Left forelimb (tissue), 1 donor: Measurements from ENCODE around the gene BTLA.
"Not testable (repeated sequence)": the region's sequence is repeated elsewhere in the genome, so short reads cannot be mapped to it uniquely, and the experiment has no call there.

Source experiments
- DNase-seq: peaks from one replicate; pipeline ENCODE4 v3.0.0-alpha.2; 2018; ENCODE audit warnings: low spot score

The BTLA gene

GRCh38 chr3:112491373-112491772 lies 7.9 kb downstream of the BTLA start:
- no peak for DNase-seq

DNA sequence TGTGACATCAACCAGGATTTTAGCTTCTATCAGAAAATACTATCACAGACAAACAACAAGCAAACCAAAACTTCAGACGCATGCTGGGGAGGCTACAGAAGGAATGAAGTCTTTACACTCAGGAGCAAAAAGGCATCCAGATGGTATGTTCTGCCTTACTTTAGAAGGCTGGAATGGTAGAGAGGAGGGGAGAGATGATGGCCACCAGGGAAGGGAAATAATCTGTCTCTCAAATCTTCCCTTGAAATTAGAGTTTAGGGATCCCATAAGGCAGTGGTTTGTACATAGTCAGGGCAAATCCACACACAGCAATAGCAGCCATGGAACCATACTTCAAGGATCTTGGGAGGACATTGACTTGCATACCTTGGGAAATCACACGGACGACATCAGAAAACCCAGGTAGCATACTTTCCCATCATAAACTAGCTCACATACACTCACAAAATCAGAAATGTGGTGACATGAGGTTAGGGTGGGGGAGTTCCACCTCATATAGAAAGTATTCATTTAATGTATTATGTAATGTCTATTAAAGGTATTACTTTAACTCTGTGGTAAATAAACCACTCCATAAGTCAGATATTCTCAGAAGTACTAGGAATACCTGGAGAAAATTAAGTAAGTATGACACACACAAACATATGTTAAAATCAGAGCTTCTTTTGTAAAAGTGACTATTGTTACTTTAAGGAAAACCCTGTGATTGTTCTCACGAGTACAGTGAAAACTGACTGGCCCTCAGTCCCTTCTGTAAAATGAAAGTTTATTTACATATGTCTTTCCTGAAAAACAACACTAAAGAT lies 9.4 kb downstream of the BTLA start:
- DNase-seq: no peak

GRCh38 chr3:112486811-112487505 lies 12.3 kb downstream of the BTLA start:
- DNase-seq: no peak

- no peak for DNase-seq
These were observed 14.9 kb downstream of the BTLA start for GRCh38 chr3:112484352-112484751.

DNA sequence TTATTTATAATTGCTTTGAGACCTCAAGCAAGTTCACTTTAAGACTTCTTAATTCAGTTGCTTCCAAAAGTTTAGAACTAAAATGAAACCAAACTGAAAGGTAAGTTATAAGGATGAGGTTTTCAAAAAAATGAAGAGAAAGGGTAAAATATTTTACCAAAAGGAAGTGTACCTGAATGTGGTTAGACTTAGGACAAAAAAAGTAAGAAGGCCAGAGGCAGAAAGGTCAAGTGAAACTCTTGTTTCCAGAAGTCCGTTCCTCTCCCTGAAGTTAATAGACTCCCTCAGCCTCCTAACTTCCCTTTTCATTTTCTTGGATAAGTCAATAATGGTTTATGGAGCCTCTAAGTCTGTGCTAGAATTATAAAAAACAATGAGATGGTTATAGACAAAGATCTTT lies 16.6 kb downstream of the BTLA start:
- DNase-seq: no peak

DNA sequence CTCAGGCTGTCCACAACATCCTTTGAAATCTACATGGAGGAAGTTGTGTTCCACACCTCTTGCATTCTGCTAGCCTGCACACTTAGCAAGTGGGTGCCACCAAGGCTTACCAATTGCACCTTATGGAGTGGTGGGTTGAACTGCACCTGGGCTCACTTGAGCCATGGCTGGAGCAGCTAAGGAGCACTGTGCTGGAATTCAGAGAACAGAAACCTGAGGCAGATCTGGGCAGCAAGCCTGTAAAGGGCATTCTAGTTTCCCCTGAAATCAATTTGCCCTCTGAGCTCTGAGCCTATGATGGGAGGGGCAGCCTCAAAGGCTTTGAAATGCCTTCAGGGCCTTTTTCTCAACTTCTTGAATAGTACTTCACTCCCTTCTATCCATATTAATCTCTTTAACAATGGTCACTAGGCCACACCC lies 18.0 kb downstream of the BTLA start:
- no peak for DNase-seq

DNA sequence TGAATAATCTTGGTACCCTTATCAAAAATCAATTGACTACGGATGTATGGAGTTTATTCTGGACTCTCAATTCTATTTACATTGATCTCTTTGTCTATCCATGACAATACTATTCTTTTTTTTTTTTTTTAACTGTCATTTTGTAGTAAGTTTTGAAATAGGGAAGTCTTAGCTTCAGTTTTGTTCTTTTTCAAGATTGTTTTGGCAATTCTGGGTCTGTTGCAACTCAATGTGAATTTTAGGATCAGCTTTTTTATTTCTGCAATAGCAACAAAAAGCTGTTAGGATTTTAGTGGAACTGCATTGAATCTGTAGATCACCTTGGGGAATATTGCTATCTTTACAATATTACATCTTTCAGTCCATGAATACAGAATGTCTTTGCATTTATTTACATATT lies 21.4 kb downstream of the BTLA start:
- DNase-seq: no peak

- no peak for DNase-seq
These were observed 22.9 kb downstream of the BTLA start for GRCh38 chr3:112476346-112476745.

DNA sequence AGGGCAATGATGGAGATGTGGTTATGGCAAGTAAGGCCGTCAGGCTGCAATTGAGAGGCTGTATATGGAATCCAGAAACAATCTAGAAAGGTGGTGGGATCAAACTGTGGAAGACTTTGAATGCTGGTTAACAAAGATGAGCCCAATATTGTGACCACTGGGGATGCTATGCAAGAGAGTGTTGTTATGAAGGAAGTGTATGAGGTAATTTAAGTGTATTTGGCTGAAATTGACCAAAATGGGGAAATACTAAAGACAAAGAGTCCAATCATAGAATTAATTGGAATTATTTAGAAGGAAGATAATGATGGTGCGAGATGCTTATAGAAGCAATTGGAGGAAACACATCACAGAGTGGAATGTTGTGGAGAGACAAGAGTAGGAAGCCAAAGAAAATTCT lies 24.5 kb downstream of the BTLA start:
- no peak for DNase-seq

GRCh38 chr3:112472691-112473090 lies 26.6 kb downstream of the BTLA start:
- no peak for DNase-seq

DNA sequence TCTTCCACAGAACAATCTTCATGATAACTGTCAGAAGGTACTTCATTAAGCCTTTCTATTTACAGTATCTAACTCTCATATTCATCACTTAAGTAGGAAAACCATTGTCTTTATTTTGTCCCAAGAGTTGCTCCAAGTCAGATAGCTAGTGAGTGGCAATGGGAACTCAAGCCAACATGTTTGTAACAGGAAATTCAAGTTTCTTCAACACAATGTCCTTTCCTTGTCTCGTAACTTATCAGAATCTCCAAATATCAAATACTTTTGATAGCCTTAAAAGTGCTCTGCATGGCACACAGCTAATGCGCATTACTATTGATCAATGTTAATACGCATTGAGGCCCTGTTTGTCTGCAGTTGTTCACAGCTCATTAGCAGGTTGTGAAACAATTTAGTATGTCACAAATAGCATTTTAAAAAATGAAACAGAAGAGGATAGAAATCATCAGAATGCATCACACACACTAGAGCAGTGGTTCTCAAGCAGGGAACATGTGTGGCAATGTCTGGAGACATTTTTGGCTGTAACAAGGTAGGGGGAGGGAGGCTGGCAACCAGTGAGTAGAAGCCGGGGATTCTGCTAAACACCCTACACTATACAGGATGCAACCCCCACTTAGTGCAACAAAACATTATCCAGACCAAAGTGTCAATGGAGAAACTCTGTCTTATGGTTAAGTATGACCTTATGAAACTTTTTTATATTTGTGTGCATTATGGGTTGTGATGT lies 27.5 kb downstream of the BTLA start:
- no peak for DNase-seq

DNA sequence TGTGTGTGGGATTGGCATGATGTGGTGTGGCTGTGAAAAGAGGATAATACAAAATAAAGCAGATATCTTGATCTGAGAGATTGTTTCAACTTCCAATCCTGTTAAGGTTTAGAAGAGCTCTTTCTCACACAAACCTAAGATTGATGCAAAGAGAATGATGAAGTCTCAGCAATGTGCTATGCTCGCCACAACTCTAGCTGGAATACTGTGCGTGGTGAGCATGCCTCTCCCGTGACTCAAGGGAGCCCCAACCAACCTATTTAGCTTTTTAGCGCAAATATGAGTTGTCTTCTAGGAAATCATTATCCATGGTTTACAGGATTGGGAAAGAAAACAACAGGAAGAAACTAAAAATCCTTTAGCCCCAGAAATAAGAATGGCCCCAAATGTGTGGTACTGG lies 28.5 kb downstream of the BTLA start:
- no peak for DNase-seq

DNA sequence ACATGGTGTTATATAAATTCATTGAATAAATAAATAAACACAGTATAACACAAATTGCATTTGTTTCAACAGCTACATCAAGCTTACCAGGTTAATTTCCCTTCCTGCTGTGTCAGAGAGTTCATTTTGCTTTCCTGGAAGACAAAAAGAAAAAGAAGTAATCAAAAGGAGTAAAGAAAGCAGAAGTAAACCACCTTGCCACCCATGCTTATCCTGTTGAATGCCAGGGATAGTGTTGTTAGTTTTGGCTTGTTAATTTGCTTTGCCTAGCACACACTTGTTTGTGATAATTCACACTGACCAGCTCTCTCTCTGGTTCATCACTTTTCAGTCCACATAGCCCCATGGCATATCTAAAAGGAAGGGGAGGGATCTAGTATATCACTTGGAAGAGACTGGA lies 29.6 kb downstream of the BTLA start:
- no peak for DNase-seq

DNA sequence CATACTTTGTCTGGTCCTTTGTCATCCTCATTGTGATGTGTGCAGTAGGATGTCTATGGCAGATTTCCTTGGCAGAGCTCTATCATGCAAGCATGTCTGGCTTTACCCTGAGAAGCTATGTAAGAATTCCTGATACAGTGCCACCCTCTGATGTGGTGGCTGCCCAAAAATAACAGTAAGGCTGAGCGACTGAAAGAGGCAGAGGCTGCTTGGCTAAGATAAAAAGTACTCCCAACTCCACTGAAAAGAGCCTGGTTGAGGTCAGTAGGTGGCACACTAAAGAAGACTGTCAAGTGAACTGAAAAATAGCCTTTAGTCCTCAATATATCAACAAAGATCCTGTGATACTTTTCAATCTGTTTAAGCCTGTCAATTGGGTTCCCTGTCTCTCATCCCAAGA lies 31.7 kb downstream of the BTLA start:
- DNase-seq: no peak

DNA sequence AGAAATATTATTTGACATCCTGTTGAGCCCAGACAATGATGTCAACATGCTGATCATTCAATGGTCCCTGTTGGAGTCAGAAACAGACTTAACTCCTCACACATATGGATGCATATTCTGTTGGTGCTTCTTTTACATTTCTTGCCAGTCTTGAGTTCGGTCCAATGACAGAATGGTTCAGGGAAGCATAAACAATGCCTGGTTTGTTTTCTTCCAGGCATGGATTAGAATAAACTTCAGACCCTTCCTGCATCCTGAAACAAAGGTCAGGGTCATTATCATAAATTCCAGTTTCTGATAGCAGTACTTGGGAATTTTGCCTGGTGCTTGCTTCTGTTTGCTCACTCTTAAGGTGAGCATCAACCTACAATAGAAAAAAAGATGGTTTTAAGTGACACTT lies 33.3 kb downstream of the BTLA start:
- no peak for DNase-seq

GRCh38 chr3:112464264-112464663 lies 35.0 kb downstream of the BTLA start:
- DNase-seq: no peak

DNA sequence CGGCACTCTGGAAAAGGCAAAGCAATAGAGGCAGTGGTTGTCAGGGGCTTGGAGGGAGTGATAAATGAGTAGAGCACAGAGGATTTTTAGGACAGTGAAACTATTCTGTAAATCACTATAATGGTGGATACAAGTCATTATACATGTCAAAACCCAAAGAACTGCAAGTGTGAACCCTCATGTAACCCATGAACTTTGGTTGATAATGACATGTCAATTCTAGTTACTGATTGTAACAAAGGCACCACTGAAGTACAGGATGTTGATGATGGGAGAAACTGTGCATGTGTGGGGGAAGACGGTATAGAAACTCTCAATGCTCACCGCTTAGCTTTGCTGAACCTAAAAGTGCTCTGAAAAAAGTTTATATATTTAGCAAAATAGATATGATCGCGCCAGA lies 36.0 kb downstream of the BTLA start:
- DNase-seq: no peak

GRCh38 chr3:112461787-112462186 lies 37.5 kb downstream of the BTLA start:
- DNase-seq: not testable (repeated sequence)

- no peak for DNase-seq
These were observed 38.6 kb downstream of the BTLA start for GRCh38 chr3:112460519-112461195.

GRCh38 chr3:112459750-112460149 lies 39.5 kb downstream of the BTLA start:
- DNase-seq: no peak

GRCh38 chr3:112456147-112456546 lies 43.1 kb downstream of the BTLA start:
- no peak for DNase-seq

- no peak for DNase-seq
These were observed 50.3 kb downstream of the BTLA start for GRCh38 chr3:112448939-112449338.
